GM21825 (cell line): ENCODE results near the gene RPL4.
A peak's percentile ranks its signal among the peaks of the same experiment; 100 is the strongest.
"Not testable (repeated sequence)": the region's sequence is repeated elsewhere in the genome, so short reads cannot be mapped to it uniquely, and the experiment has no call there.

Experiments used
- ATAC-seq: cut with Tn5 transposase; IDR thresholded peaks from one replicate; pipeline ENCODE4 v1.9.1; 2021; ENCODE audit warnings: mild to moderate bottlenecking, moderate library complexity; ENCODE audit not compliant: unreplicated experiment

The RPL4 gene

GRCh38 chr15:66504563-66505429 lies at the start of gene RPL4, which contains the start of gene ZWILCH:
Gene RPL4, minus strand, starts transcription at chr15:66504855. Its CDS starts 65 bp downstream, at chr15:66504790.
Gene ZWILCH, plus strand, starts transcription at chr15:66505326. Its CDS starts 13 bp downstream, at chr15:66505339.
- ATAC-seq, result peak; percentile 67

GRCh38 chr15:66545255-66545654 lies 40.6 kb upstream of the RPL4 start:
- ATAC-seq, result no peak

DNA sequence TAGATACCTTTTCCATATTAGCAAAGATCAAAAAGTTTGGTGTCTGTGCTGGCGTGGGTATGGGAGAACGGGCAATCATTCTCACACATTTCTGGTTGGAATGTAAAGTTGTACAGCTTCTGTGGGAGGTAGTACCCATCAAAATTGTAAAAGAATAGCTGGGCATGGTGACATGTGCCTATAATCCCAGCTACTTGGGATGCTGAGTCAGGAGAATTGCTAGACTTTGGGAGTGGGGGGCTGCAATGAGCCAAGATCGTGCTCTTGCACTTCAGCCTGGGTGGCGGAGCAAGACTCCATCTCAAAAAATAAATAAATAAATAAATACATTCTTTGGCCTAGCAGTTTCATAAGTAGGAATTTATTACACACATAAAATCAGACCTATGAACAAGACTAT lies 38.2 kb upstream of the RPL4 start:
- ATAC-seq, result no peak

- ATAC-seq, result no peak
These were observed 30.4 kb upstream of the RPL4 start for GRCh38 chr15:66535056-66535455.

- ATAC-seq, result no peak
These were observed 20.2 kb upstream of the RPL4 start for GRCh38 chr15:66524838-66525237.

- no peak for ATAC-seq
These were observed 19.3 kb upstream of the RPL4 start for GRCh38 chr15:66523926-66524325.

- ATAC-seq, result no peak
These were observed 11.3 kb upstream of the RPL4 start for GRCh38 chr15:66515901-66516322.

- no peak for ATAC-seq
These were observed 9.9 kb upstream of the RPL4 start for GRCh38 chr15:66514586-66514985.

DNA sequence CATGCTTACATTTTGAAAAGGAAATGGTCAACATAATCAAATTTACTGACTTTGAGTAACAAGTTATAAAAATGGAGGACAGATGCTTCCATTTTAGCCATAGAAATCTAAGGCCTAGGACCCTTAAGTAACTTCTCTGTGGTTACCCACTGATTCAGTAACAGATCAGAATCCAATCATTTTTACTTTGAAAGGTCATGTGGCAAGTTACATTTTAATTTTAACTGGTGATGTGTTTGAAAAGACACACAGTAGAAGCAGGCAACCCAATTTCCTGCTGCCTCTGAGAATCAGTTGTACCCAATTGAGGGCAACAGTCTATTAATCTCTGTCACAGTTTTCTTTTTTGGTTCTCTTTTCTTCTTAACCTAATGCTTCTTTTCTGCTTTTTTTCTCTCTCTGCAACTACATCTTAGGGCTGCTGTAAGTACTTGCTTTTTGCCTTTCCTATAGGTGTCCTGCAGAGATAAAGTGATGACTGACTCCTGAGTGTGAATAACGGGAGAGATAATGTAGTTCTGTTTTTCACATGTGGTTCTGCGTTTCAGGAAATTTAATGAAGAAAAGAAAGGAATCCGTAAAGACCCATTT lies 3.7 kb upstream of the RPL4 start:
- ATAC-seq, result no peak

- ATAC-seq, result no peak
These were observed 1.2 kb upstream of the RPL4 start for GRCh38 chr15:66505818-66506217.

GRCh38 chr15:66505430-66505811 lies 766 bp upstream of the RPL4 start:
- ATAC-seq, result no peak

GRCh38 chr15:66503780-66504562 lies 684 bp downstream of the RPL4 start:
- ATAC-seq, result no peak

DNA sequence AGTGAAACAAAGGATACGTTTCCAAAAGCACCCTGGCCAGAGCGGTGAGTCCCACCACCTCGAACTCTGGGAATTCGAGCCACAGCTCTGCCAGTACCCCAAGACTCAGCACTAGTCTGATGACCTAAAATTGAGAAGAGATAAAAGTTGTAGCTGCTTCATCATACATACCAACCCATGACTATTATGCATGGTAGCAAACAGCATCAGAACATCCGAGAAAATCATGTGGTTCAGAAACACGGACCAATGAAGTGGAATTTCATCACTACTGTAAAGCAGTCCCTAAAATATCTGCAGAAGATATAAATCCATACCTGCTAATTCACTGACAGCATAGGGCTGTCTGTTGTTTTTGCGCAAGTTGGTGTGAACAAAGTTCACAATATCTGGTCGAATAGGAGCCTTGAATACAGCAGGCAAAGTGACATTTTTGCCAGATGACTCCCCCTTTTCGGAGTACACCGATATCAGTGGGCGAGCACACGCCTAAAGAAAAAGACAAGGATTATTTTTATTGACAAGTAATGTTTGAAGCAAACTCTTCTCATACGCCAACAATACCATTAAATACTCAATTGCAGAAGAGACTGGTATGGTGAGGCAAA lies 1.5 kb downstream of the RPL4 start:
- not testable (repeated sequence) for ATAC-seq

DNA sequence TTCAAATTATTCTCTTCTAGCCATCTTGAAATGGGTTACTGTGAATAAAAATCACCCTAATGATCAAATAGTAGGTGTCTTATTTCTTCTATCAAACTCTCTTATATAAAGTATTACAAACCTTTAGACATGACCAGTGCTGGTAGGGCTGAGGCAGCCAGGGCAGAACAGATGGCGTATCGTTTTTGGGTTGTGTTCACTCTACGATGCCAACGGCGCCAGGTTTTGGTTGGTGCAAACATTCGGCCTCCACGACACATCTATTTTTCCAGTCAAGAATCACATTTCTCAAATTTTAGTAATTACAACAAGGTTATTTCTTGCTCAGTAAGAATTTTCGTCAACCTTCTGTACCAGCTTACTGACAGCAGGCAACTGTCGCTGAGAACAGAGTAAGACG lies 2.2 kb downstream of the RPL4 start:
- no peak for ATAC-seq

DNA sequence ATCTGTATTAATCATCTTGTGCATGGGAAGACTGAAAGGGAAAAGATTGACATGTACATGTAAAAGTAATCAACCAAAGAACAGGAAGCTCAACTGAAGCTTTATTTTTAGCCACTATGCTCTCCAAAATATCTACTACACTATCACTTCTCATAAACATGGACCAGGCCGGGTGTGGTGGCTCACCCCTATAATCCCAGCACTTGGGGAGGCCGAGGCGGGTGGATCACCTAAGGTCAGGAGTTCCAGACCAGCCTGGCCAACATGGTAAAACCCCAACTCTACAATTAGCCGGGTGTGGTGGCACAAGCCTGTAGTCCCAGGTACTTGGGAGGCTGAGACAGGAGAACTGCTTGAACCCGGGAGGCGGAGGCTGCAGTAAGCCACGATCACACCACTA lies 4.3 kb downstream of the RPL4 start:
- not testable (repeated sequence) for ATAC-seq

GRCh38 chr15:66498501-66499386 lies 5.9 kb downstream of the RPL4 start:
- no peak for ATAC-seq

DNA sequence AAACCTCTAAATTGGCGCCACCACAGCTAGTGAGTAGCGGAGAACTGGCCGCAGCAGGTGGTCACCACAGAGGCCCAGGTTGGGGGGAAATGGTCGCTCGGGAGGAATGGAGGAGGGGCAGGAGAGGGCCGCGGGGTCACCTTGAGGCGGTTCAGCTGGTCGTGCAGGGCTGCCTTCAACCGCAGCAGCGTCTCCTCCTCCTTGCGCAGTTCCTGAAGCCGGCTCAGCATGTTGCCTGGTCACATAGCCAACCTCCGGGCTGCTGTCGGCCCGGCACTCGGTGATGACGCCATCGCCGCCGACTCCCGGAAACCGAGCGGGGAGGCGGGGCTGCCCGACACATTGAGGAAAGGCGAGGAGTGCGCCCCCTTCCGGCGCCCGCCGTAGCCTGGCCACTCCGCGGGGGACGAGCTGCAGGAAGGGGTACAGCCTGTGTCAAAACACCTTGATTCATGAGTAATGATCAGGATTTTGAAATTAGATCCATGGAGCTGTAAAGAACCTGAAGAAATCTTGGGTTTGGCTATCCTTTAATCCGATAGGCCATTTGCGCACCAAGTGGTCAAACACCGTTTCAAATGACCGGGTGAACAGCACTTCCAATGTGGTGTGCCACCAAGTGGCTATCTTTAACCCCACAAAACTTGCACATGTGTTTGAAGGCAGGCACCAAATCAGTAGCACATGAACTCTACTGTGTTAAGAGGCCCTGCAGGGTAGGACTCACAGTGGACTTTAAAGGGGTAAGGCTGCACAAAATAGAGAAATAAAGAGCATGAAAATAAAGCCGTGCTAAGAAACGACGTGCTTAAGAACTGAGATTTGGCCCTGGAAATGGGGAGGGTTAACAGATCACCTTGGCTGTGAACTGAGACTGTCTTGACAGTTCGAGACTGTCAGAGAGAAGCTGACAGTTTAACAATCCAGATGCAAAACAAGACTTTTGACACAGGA lies 6.9 kb downstream of the RPL4 start, which contains the start of gene SNAPC5:
TSS of gene SNAPC5 (minus strand) at position 261 of the 954 bp plus-strand sequence. CDS start at position 230, 31 bp downstream.
- ATAC-seq, result peak; percentile 82

DNA sequence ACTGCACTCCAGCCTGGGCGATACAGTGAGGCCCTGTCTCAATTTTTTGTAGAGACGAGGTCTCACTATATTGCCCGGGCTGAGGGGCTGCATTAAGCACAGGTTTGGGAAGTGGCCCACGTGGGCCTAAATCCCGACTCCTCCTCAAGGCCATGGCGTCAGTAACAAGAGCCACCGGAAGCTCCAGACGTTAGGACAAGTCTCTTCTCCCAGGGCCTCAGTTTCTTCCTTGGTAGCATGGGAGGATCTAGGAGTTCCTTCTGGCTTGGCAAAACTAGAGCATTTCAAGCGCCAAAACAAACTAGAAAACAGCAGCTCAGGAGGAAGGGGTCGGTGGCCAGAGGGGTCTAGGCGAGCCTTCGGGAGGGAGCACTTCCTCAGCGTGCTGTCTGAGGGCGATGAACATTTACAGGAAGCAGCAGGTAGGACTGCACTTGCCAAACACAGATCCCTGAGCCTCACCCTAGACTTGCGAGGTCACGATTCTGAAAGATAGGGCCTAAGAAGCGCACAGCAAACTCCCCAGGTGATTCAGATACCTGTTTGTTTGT lies 7.6 kb downstream of the RPL4 start:
- peak; percentile 15 for ATAC-seq
